HG03175 (cell line): ENCODE data around the gene ZBTB3.
A peak's percentile ranks its signal among the peaks of the same experiment; 100 is the strongest.
"Not testable (repeated sequence)": the region's sequence is repeated elsewhere in the genome, so short reads cannot be mapped to it uniquely, and the experiment has no call there.

Source experiments
- ATAC-seq: cut with Tn5 transposase; IDR thresholded peaks from one replicate; pipeline ENCODE4 v1.9.1; 2021; ENCODE audit warnings: mild to moderate bottlenecking, moderate library complexity; ENCODE audit not compliant: unreplicated experiment

ZBTB3 gene

DNA sequence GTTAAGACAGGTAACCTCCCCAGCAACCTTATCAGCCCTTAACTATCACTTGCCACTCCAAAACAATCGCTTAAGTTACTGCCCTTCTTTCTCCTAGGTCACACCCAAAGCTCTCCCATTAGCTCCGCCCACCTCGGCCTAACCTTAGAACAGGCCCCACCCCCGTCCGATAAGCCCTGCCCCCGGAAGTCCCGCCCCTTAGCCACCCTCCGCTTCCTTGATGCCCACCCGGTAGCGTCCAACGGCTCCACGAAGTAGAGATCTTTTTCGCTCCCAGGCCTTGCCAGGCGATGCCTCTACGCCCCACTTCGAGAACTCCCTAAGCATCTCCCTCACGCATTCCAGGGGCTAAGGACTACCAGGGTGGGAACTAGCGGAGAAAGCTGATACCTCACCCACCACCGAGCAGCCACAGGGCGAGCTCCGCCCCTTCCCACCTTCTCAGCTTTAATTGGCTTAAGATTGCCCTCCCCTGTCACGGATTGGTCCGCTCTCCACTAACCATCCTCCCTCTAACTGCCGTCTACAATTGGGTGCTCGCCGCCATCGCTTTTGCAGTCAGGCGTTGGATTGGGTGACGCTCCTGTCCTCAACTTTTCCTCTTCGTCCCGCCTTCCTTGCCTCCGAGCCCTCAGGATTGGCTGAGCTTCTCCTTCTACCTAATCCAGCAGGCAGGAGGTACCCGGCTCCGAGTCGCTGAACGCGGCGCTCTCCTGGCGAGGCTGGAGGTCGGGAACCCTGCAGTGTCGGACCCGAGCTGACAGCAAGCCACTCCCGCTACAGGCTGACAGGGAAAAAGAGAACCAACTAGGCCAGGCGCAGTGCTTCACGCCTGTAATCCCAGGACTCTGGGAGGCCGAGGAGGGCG is at the start of gene ZBTB3:
Gene ZBTB3, minus strand, starts transcription at position 425 of the 868 bp plus-strand sequence. CDS start 496 bp downstream, outside the sequence.
- ATAC-seq: peak; percentile 94

DNA sequence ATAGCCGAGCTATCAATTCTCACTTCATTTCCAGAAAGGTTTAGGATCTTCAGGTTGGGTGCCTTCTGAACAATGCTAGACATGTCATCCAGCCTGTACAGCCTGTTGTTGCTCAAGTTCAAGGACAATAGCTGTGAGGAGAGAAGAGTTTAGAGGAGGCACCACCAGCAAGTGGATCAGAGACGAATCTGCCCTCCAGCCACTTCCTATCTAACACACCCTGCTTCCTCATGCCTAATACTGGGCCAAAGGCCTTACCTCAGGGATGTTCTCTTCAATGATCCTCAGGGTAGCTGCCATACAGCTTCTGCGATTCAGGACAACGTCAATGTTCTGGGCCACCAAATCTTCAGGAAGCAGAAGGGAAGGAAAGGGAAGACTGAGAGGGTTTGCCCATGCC is 47.1 kb upstream of the ZBTB3 start:
- no peak for ATAC-seq

DNA sequence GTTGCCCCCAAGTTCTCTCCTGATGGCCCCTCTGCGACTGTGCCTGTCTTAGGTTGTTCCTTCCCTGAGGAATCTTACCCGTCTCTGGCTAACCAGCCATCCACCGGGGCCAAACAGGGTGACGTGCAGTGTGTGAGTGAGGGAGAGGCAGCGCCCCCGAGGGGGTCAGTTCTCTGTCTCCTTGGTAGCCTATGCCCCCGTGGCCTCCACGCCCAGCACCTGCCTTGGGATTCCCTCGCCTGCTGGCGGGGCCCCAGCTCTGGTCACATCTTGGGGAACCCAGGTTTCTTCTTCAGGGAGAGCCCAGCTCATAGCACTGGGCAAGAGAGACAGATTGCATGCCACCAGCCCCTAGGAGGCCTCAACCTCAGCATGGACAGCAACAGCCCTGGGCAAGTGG is 45.5 kb upstream of the ZBTB3 start:
- no peak for ATAC-seq

DNA sequence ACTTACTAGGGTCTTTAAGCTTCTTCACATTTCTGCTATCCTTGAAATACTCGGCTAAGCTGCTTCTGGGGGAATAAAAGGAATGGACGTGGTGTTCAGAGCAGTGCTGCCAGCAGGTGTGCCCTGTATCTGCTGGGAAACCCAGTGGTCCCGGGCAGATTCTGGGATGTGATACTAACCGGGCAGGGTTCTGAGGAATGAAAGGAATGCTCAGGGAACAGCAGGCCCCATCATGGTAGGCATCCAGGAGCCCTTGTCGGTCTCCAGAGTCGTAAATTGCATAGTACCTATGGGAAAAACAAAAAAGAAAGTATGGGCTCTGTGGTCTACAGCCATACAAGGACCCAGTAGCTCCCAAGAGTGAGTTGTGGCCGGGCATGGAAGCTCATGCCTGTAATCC is 42.3 kb upstream of the ZBTB3 start:
- no peak for ATAC-seq

DNA sequence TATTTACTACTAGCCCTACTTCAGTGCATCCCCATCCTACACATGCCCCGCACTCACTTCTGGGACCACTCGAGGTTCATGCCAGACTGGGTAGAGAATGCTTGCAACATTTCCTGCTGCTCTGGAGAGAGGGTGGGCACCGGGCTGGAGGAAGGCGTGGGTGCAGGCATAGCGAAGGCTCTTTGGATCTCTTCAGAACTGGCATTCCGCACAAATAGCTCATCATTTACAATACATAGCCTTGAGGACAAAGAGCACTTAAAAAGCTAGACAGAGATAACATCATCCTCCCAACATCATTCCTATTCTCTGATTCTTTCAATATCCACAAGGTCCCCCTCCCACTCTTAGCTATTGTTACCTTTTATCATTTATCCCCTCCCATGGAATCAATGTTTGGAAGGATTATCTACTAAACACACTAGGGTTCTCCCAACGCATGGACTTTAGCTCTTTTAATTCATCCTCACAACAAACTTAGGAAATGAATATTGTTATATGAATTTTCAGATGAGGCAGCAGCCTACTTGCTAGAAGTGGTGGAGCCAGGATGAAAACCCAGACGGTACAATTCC is 40.3 kb upstream of the ZBTB3 start:
- ATAC-seq: no peak

DNA sequence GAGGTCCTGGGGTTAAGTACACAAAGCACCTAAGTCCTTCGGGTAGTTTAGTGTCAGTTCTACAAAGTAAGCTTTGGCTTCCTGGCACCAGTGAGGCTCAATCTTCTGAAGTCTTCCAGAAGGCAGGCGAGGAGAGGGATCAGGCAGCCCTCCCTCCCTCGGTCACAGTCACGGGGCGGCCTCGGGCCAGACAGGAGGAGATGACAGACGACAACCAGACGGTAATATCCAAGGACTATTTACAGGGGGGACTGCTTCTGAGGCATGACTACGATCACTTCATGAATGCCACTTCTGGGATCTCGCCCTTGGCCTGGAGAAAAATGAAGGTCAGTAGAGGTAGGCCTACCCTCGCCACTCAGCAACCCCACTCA is 38.2 kb upstream of the ZBTB3 start:
- ATAC-seq: no peak

DNA sequence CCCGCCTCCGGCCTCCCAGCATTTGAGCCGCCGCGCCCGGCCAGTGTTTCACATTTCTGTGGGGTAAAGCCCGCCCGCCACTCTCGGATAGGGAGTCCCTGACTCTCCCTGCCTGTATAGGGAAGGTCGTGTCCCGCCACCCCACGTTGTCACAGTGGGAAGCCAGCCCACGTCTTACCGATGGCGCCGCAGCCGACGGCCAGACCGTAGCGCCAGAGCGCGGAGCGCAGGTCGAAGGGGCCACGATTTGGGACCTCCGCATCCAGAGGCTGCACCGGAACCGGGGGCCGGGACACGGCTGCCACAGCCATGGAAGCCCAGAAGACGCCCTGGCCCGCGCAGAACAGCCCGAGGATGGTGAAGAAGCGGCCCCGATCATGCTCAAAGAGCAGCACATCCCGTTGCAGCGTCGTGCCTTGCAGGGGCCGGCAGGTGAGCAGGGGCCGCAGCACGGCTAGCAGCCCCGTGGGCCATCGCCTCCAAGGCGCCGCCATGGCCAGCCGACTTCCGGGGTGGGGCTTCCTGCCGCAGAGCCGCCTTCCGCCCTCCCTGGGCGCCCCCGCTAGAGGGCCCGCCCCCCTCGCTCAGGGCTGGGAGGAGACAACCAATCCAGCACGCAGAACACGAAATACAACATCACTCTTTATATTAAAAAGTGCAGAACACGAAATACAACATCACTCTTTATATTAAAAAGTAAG is 37.7 kb upstream of the ZBTB3 start, which contains the start of gene TMEM223:
Gene TMEM223, minus strand, starts transcription at position 506 of the 701 bp plus-strand sequence. Its CDS starts 12 bp downstream, at position 494.
- peak; percentile 74 for ATAC-seq

DNA sequence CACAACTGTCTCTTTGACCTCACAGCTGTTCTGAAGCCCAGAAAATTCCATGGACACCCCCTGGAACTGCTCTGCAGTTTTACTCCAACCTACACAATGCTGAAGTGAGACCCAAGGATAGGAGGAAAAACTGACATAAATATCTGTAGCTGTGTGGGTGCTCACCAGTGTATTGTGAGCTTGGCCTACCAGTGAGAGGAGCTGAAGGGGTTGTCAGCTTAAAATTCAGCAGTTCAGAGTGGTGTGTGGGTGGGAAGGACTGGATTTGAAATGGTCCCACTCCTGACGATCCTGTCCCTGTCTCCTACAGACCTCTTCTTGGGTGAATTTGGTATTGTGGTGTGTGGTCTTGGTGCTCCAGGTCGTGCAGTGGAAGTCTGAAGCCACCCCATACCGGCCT is 35.6 kb upstream of the ZBTB3 start:
- no peak for ATAC-seq

DNA sequence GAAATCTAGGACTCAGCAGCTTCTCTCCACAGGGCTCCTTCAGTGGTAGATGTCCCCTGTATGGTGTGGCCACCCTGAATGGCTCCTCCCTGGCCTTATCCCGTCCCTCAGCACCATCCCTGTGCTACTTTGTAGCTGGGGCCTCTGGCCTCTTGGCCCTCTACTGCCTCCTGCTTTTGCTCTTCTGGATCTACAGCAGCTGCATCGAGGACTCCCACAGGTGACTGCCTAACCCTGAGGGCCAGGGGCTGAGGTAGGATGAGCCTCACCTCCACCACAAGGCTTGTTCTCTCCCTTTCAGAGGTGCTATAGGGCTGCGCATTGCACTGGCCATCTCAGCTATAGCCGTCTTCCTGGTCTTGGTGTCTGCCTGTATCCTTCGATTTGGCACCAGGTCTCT is 35.0 kb upstream of the ZBTB3 start:
- no peak for ATAC-seq

DNA sequence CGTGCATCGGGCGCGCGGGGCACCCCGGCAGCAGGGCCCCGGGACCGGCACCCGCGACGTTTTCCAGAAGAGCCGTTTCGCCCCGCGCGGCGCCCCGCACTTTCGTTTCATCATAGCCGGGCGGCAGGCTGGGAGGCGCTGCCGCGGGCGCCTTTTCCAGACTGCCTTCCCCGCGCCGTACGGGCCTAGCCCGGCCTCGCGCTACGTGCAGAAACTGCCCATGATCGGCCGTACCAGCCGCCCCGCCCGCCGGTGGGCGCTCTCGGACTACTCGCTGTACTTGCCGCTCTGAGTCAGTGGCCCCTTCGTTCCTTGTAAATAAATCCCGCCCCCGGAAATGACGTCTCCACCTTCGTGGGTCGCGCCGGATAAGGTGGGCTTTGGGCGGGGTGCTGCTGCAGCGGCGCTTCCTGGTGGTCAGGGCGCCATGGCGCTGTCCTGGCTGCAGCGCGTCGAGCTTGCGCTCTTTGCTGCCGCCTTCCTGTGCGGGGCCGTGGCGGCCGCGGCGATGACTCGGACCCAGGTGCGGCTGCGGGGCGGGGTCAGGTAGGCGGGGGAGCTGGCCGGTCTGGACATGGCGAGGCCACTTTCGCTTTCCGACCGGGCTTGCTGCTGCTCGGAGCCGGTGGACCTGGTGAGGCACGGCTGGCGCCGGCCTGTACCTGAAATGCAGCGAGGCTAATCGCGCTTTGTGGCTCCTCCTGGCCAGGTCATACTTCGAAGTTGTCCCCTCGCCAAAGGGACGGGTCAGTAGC is 33.2 kb upstream of the ZBTB3 start, which contains the start of gene TMEM179B:
Gene TMEM179B, plus strand, starts transcription at position 398 of the 755 bp plus-strand sequence. Its CDS starts 30 bp downstream, at position 428.
- ATAC-seq: peak; percentile 64

DNA sequence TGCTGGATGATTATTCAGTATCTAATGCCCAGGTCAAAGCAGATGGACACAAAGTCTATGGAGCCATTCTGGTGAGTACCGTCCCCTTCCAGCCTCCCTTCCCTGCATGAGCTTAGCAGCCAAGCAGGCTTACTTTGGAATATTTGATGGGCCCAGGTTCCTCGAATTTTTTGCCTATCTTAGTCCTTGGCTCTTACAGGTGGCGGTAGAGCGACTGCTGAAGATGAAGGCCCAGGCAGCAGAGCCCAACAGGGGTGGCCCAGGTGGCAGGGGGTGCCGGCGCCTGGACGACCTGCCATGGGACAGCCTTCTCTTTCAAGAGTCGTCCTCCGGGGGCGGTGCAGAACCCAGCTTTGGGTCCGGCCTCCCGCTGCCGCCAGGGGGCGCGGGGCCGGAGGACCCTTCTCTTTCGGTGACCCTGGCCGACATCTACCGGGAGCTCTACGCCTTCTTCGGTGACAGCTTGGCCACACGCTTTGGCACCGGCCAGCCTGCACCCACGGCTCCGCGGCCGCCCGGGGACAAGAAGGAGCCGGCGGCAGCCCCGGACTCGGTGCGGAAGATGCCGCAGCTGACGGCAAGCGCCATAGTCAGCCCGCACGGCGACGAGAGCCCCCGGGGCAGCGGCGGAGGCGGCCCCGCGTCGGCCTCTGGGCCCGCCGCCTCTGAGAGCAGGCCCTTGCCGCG is 32.5 kb upstream of the ZBTB3 start:
- ATAC-seq: peak; percentile 77

DNA sequence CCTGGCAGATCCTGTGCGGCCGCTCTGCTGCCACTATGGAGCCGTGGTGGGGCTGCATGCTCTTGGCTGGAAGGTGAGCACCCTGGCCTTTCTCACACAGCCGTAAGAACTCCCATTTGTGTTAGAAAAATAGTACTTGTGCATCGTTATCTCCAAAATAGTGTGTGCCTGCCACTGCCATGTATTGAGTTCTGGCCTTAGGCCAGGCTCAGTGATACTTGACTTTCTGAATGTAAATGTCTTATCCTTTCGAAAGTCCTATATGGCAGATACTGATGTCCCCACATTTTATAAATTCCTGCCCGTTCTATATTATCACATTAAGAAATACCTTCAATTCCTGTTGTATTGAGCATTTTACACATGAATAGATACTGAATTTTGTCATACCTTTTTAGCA is 28.8 kb upstream of the ZBTB3 start:
- no peak for ATAC-seq

DNA sequence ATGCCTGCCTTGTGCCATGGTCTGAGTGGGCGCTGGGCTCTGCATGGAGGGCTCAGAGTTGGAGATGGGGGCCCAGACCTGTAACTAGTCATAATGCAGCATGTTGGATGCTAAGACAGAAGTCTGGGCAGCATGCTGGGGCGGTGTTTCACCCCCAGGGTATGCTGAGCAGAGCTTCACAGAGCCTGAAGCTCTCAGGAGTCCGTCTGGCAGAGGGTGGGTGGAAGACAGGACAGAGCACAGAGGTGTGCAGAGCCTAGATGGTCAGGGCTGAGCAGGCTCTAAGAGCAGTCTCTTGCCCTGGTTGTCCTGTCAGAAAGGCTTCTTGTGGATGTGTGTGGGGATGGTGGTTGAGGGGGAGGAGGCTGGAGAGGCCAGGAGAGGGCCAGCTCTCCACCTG is 24.5 kb upstream of the ZBTB3 start:
- no peak for ATAC-seq

DNA sequence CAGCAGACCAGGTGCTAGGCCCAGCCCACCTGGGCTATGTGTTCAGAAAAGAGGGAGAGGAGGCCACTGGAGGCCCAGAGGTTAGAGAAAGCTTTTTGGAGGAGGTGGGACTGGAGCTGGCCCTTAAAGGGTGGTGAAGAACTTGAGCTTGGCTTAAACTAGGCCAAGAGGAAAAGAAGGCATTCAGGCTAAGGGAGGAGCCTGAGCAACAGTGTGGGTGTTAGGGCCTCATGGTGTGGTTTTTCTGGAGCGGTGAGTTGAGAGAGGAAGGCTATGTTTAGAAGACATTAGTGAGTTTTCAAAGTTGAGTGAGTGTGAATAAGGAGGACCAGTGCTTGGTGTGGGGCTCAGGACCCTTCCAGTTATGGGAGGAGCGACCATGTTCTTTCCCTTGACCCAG is 23.4 kb upstream of the ZBTB3 start:
- ATAC-seq: no peak

DNA sequence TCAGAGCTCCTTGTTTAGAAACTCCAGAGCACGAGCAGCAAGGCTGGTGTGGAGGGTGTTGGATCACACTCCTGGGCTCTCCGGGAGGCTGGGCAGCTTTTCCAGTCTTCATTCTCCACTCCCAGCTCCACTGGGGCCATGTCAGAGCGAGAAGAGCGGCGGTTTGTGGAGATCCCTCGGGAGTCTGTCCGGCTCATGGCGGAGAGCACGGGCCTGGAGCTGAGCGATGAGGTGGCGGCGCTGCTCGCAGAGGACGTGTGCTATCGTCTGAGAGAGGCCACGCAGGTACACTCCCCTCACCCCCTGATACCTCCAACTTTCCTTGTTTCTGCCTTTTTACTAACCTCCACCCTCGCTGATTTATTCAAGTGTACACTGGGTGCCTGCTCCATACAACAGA is 21.7 kb upstream of the ZBTB3 start:
- ATAC-seq: no peak

DNA sequence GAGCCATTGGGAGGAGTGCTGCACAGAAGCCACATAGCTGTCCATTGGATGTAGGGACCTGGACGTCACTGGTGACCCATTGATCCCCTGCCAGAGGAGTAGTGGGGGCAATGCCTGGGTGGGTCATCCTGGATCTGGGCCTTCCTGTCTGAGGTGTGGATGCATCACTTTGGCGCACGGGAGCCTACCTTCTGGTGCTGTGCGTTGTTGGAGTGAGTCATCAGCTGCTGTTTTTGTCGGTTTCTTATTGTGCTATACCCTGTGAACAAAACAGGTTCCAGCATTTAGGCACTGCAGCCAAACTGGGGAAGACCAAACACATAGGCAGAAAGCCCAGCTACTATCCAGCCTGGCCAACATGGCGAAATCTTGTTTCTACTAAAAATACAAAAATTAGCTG is 20.4 kb upstream of the ZBTB3 start:
- no peak for ATAC-seq

DNA sequence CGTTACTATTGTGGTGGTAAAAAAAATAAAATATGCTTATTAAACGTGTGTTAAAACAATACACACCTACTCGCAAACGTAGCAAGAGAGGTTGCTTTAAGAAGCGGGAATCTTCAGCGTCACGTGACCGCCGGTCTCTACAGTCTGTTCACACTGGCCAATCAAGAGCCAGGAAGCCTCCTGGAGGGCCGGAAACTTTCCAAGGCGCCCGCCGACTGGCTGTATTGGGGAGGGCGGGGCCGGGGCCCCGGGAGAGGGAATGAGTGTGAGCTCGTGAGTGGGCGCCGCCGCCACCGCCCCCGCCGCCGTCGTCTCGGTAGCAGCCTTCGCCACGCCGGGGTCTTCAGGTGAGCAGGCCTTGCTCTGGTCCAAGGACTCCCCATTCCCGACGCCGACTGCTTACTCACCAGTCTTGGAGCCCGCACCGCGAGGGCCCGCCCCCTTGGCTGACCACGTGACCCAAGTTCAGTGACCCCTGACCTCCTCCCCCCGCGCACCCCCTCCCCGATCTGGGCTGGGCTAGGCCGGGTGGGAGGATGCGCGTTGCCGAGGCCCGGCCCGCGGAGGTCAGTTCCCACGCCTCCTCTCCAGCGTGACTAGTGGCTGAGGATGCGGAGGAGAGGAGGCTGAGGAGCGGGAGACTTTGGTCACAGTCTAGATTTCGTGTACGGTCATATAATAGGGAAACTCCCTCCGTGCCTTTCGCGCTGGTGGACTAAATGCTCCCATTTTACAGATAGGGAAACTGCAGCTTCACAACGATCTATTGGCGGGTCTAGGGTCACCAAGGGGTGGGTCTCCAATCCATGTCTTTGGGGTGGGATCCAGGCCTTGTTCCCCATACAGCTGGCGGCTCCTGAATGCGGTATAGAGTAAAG is 17.4 kb upstream of the ZBTB3 start, which contains the start of gene TAF6L:
Gene TAF6L, plus strand, starts transcription at position 253 of the 878 bp plus-strand sequence. CDS start 4,388 bp downstream, outside the sequence.
- peak; percentile 75 for ATAC-seq

DNA sequence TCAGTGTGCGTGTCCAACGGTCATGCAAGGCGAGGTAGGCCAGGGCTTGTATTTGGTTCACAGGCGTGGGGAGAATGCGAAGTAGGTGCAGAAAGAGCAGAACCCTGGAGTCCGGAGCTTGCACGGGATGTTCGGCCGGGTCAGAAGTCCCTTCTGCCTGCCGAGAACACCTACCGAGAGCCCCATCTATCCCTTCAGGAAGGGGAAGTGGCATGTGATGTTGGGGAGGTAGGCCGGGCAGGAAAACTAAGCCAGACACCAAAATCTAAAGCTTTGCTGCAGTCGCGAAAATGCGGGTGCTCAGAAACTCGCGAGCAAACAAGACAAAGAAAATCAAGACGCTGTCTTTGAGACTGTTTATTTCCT is 16.8 kb upstream of the ZBTB3 start:
- ATAC-seq: no peak

DNA sequence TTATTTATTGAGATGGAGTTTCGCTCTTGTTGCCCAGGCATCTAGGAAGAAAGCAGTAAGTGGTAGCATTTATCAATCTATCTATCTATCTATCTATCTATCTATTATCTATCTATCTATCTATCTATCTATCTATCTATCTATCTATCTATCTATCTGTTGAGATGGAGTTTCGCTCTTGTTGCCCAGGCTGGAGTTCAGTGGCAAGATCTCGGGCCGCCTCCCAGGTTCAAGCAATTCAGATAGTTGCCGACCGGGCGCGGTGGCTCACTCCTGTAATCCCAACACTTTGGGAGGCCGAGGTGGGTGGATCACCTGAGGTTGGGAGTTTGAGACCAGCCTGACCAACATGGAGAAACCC is 6.9 kb upstream of the ZBTB3 start:
- not testable (repeated sequence) for ATAC-seq
